ENCODE data around the gene PGM3.

PGM3 gene

DNA sequence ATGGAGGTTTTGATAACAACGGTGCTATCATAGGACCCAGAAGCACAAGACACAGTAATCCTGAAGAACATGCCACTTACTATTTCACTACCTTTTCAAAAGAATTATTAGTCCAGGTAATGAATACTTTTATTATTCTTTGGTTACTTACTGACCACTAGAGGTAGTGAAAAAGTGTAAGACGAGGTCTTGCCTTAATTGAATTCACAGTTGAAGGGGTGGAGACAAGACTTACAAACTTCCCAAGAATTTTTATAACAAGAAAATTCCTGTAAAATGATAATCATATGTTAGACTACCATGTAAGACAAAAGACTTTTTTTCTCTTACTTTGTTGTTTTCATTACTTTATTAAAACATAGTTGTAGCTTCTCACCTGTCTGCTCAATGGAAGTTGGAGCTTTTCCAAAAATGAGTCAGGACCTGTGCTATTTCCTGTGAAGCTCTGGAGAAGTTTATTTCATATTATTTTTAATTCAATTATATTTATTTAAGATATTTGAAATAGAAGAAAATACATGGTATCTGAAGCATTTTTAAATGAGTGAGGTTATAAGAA lies 73.2 kb downstream of the PGM3 start:
- DNase-seq (ENCODE audit: low read depth, low spot score) = no peak

GRCh38 chr6:83117802-83118201 lies 75.3 kb downstream of the PGM3 start:
- DNase-seq (ENCODE audit: low read depth, low spot score) = no peak
